Left cardiac atrium (tissue), 4 donors: ENCODE measurements around the gene MEF2A. TPM values are rescaled to one million over a fixed set of nuclear protein-coding genes. Genes with fewer than 3 reads are reported as not detected.

Experiments used
- ATAC-seq, 2 donors: fragments of 200-7000 bp; cut with Tn5 transposase; one replicate each; pipeline ENCODE4 v1.9.1; 2020; ENCODE audit warnings: mild to moderate bottlenecking in 2 of 2, moderate library complexity in 2 of 2
- DNase-seq: peaks from one replicate; pipeline ENCODE4 v3.0.0-alpha.2; 2020
- intact Hi-C, 2 donors: fragments of 100-400 bp; cut with DNase I; formaldehyde crosslinking; loops; one replicate each; pipeline versions ENCODE4 v1.14.1 to v1.15.1; 2022 to 2023
- total RNA-seq, 2 donors: library from RNA; stranded (reverse); fragmentation: NEBNext Ultra II Directional; extraction: Animal tissue kit (Norgen Biotek cat#: 25700); gene quantifications; one replicate each; pipeline ENCODE4 v1.2.1, GENCODE V29; 2021
- donor health status: DM: no; HTN: yes; CAD: no.
- donor health status: DM: no; HTN: yes; CAD: no; lungs with severe emphysema.
- donor health status: DM: yes; HTN: yes; CAD: no.
- donor health status: Dilated cardiomyopathy.

Gene MEF2A
- total RNA-seq, 2 donors from 2014 or later: 96.0 to 145 TPM

DNA sequence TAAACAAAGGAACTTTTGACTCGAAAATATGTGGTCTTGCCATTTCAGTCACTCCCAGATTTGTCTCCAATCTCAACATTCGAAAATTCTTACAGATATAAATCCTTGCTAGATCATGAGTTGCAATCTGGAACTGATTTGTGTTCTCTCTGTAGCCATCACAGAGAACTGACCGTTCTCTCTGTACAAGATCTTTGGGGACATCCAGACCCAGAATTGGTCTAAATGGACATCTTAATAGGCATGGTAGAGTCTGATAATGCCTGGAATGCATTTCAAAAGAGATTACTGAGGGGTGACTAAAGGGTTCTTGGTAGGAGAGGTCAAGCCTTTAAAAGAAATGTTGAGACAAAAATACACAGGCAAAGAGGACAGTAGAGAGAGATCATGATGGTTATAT lies 7.2 kb upstream of the MEF2A start:
- ATAC-seq (no peak), DNase-seq (no peak)
- intact Hi-C loops: no loop called here

- DNase-seq: no peak
- intact Hi-C loops: loop anchor here (5.0 to 10.0 kb wide), 3 partner anchors 49 to 133 kb away; no protein-coding TSS in a partner anchor
- no peak for ATAC-seq
Observed at GRCh38 chr15:99561476-99562230, 4.1 kb upstream of the MEF2A start.

DNA sequence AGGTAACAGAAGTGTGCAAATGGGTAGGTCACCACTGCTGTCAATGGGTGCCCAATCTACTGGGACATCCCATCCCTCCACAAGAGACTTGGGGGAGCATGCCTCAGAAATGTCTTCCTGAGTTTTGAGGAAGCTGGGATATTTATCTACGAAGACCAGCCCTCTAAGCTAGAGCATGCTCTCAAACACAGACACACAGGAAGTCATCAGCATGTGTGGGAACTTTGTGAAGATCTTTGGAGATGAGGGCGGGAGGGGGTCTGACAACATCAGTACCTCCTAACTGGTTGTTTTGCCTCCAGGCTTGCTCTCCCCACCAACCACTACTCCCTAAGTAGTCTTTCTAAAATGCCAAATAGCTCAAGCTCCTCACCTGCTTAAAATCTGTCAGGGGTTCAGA lies 3.5 kb upstream of the MEF2A start:
- no peak for DNase-seq
- intact Hi-C loops: loop anchor here (5.0 to 10.0 kb wide), 3 partner anchors 50 to 133 kb away; no protein-coding TSS in a partner anchor
- ATAC-seq: no peak

DNA sequence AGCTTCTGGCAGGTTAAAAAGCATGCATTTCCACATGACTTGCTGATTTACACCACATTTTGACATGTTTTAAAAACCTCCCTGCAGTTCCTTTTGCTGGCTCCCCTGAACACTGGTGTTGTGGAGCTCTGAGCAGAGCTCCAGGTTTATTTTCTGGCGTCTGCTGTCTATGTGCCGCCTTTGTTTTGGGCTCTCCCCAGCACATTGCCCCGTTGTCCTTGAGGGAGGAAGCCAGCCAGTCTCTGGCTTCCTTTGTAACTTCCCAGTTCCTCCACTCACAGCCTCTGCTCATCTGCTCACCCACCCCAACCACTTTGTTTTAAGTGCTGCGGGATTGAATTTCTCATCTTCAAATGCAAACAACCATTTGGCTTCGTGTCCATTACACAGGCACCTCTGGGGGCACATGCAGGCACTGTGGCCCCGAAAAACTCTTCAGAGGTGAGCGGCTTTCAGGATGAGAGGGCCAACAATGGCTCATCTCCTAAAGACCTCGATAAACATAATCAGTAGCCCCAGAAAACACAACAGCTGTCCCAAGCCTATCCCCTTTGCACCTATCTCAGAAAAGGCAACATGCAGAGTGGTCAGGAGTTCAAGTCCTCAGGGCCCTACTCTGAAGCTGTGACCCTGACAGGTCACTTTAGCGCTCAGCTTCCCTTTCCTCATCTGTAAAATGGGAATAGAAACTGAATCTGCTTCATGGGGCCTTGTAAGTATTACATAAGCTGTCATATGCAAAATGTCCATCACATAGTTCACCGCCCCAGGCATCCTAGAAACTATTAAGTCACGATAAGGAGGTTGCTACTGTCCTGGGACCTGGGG lies 1.3 kb upstream of the MEF2A start:
- DNase-seq (peak; percentile 31), ATAC-seq (peak; percentile 15 to 27)
- intact Hi-C loops: loop anchor here (2.0 to 10.0 kb wide), 6 partner anchors 52 to 157 kb away; no protein-coding TSS in a partner anchor

- intact Hi-C loops: loop anchor here (2.0 to 10.0 kb wide), 5 partner anchors 90 to 158 kb away; no protein-coding TSS in a partner anchor
- ATAC-seq: no peak
- no peak for DNase-seq
Observed at GRCh38 chr15:99565049-99565298, 810 bp upstream of the MEF2A start.

DNA sequence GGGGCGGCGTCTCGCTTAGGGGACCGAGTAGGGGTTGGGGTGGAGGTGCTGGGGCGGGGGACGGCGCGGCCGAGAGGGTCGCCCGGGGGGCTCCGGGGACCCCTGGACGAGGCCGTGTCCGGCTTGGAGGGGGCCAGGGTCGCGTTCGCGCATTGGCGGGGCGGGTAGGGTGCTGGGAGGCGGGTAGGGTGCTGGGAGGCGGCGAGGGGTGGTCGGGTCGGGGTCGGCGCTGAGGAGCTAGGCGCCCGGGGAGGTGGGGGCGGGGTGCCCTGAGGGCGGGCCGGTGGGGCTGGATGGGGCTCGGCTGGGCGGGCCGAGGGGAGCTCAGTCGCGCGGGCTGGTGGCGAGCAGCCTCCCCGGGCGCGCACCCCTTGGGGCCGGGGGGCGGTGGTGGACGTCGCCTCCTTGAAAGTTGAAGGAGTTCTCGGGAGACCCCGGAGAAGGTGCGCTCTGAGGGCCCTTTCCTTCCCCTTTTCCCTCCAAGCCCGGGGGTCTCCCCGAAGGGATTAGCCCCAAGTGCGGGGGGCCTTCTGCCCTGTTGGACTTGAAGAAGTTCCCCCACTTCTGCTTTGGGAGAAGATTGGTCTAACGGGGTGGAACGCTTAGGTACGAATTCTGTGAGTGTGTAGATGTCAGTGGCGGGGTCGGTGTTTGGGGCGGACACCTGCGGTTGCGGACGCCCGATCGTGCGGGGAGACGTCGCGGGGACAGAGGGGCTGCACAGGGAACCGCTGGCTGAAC lies 543 bp downstream of the MEF2A start:
- intact Hi-C loops: loop anchor here (5.0 to 10.0 kb wide), 4 partner anchors 92 to 159 kb away; no protein-coding TSS in a partner anchor
- peak; percentile 51 for DNase-seq
- ATAC-seq: peak; percentile 27 to 52

DNA sequence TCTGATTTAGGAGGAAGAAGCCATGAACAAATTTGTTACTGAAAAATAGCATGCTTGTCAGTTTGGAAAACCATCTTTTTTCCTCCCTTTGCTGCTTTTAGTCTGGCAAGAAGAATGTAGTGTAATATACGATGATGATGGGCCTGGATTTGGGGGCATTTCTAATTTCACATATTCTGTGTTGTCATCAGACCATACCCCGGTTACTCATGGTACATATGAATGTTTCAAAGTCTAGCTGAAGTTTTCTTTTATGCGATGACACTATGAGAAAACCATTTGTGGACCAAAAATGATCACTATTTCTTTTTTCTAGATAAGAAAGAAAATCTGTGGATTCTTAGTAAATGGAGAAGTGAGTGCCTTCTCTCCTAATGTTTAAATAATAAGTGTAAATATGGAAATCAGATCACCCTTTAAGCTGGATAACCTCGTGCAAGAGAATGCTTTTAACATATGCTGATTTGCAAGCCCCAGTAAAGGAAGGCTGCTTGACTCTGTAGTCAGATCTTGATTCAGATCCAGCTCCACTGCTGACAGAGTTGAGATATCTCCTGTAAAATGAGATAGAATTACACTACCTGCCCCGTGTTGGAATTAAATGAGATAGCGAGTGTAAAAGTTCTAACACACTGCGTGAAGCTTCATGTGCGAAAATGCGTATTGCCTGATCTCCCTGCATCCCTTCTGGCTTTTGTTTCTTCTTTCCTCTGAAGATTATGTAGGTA lies 3.0 kb downstream of the MEF2A start:
- intact Hi-C loops: loop anchor here (5.0 to 10.0 kb wide), 4 partner anchors 94 to 161 kb away; no protein-coding TSS in a partner anchor
- DNase-seq: no peak
- ATAC-seq: no peak

GRCh38 chr15:99571299-99571698 lies 5.5 kb downstream of the MEF2A start:
- no peak for DNase-seq
- intact Hi-C loops: no loop called here
- no peak for ATAC-seq

GRCh38 chr15:99574048-99574447 lies 8.3 kb downstream of the MEF2A start:
- no peak for ATAC-seq
- intact Hi-C loops: no loop called here
- no peak for DNase-seq

DNA sequence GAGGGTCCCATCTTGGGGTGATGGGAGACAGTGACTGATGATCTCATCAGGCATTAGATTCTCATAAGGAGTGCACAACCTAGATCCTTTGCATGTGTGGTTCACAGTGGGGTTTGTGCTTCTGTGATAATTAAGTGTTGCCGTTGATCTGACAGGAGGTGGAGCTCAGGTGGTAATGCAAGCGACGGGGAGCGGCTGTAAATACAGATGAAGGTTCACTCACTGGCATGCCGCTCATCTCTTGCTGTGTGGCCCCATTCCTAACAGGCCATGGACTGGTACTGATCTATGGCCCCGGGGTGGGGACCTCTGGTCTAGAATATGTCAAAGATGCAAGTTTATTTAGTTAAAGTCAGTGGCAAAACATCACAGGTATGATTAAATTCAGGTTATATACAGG lies 8.7 kb downstream of the MEF2A start:
- ATAC-seq (no peak), DNase-seq (no peak)
- intact Hi-C loops: no loop called here

DNA sequence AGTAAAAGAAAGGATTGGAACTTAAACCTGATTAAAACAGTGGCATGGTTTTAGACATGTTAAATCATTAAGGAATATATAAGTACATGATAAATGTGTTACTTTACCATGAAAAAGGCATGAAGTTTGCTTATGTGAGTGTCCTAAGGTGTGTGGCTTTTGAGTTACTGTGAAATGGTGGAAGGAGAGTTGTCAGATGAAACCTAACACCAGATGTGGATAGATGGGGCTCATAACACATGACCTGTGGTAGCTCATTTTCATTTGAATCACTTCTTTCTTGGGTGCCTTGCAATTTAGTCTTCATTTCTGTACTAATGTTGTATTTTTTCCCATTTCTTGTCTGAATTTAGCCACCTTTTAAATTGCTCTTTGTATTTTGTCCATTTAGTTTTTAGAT lies 13.0 kb downstream of the MEF2A start:
- ATAC-seq: peak in 1 of 2 donors; percentile 45
- intact Hi-C loops: no loop called here
- DNase-seq: no peak

DNA sequence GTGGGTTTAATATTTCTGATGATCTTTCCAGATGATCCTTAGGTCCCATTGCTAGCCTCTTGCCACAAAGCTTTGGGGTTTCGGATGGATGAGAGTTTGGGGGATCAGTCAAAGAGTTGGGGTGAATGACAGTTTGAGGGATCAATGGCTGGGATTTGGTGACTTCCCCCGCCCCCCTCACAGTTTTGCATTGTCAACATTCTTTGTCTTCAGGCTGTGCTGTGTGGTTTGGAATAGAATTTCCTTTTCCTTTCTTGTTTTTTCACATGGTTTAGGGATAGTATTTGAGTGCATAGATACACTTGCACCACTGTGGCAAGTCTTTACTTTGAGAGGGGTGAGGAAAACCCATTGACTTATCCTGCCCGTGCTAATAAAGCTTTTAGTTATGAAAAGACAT lies 14.3 kb downstream of the MEF2A start:
- intact Hi-C loops: no loop called here
- DNase-seq (no peak), ATAC-seq (no peak)

- no peak for ATAC-seq
- intact Hi-C loops: no loop called here
- DNase-seq: no peak
Observed at GRCh38 chr15:99582508-99582960, 16.8 kb downstream of the MEF2A start.

- intact Hi-C loops: no loop called here
- no peak for ATAC-seq
- DNase-seq: no peak
Observed at GRCh38 chr15:99584081-99584600, 18.4 kb downstream of the MEF2A start.

DNA sequence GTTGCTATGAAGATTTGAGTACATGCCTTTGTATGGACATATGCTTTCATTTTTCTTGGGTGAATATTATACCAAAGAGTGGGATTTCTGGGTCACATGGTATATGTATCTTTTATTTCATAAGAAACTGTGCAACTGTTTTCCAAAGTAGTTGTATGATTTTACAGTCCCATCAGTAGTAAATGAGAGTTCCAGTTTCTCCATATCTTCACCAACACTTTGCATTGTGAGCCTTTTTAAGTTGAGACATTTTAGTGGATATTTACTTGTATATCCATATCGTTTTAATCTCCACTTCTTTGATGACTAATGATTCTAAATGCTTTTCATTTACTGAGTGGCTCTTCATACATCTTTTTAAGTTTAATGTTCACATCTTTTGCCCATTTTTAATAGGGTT lies 20.3 kb downstream of the MEF2A start:
- intact Hi-C loops: no loop called here
- ATAC-seq: no peak
- DNase-seq: no peak

DNA sequence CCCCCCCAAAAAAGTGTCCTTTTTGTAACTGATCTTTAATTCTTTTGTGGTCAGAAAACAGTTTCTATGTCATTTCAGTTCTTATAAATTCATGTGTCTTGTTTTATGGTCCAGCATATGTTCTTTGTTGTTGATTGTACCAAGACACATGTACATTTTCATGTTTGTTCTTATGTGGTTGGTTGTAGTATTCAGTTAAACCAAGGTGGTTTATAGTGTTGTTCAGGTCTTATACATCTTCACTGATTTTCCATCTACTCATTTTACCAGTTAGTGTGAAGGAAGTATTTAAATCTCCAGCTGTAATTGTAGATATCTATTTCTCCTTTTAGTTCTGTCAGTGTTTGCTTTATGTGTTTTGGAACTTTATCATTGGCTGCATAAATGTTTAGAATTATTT lies 24.0 kb downstream of the MEF2A start:
- DNase-seq: no peak
- no peak for ATAC-seq
- intact Hi-C loops: no loop called here

DNA sequence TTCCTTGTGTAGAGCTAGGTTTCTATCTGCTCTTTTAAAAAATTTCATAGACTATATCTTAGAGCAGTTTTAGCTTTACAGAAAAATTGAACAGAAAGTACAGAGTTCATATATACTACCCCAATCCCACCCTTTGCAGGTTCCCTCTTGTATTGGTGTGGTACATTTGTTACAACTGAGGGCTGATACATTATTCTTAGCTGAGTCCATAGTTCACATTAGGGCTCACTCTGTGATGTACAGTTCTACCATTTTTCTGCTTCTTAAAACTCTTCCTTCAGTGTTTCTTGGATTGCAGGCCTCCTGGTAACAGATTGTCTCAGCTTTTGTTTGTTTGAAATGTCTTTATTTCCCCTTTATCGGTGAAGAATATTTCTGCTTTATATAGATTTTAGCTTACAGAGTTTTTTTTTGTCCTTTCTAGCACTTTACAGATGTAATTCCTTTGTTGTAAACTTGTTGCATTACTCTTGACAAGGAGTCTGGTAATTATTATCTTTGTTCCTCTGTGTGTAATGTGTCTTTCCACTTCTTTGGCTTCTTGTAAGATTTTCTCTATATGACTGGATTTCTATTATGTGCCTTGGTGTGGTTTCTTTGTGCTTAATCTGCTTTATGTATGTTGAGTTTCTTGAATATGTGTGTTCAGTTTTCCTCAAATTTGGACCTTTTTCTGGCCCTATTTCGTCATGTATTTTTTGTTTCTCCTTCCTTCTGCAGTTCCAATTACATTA lies 25.3 kb downstream of the MEF2A start:
- DNase-seq: no peak
- ATAC-seq: no peak
- intact Hi-C loops: no loop called here

GRCh38 chr15:99592145-99592791 lies 26.5 kb downstream of the MEF2A start:
- intact Hi-C loops: no loop called here
- no peak for DNase-seq
- ATAC-seq: peak in 1 of 2 donors; percentile 41
